HCT116 (cell line): ENCODE results near the gene ADARB2.

Experiments used
- EZH2 ChIP-seq: fragments of 200-600 bp; sonication (generic); IDR thresholded peaks from 2 replicates; pipeline ENCODE4 v1.6.1; 2017; ENCODE audit warnings: antibody characterized with exemption, mixed run types
- JUND ChIP-seq: IDR thresholded peaks from 2 replicates; pipeline ENCODE4 v1.6.1; 2012
- POLR2A ChIP-seq: IDR thresholded peaks from 2 replicates; pipeline ENCODE4 v1.7.0; 2011; ENCODE audit warnings: borderline replicate concordance; ENCODE audit not compliant: insufficient read depth, insufficient read length; ENCODE audit errors: extremely low read depth
- POLR2AphosphoS5 ChIP-seq: IDR thresholded peaks from 2 replicates; pipeline ENCODE4 v1.6.1; 2011; ENCODE audit warnings: mild to moderate bottlenecking, low read depth, low read length, moderate library complexity
- TCF7L2 ChIP-seq: IDR thresholded peaks from 2 replicates; pipeline ENCODE4 v1.7.0; 2011; ENCODE audit warnings: borderline replicate concordance, inconsistent platforms; ENCODE audit not compliant: insufficient read depth, insufficient read length; ENCODE audit errors: extremely low read depth
- YY1 ChIP-seq: IDR thresholded peaks from 2 replicates; pipeline ENCODE4 v1.6.1; 2011; ENCODE audit warnings: low read length, low read depth, moderate library complexity, mild to moderate bottlenecking; ENCODE audit not compliant: insufficient replicate concordance; ENCODE audit errors: extremely low read depth
- TF ChIP-seq, protein P1 (sequence below): IDR thresholded peaks from 2 replicates; pipeline ENCODE4 v1.6.1; 2012

DNA sequence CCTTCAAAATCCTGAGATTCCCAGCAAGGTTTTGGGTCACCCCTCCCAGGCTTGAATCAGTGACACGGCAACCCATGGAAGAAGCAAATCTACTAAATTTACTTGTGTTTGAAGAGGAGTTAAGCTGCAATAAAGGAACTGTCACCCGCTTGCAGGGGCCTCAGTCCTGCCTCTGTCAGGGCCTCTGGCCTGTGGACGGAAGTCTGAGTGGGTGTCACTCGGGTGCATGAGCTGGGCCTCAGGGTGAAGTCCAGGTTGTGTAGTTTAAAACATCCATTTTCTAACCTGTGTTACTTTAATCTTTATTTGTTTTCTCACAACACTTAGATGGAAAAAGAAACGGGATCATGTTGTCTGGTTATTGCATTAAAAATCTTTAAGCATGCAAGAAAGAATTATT, 234.9 kb downstream of the ADARB2 start:
- no peak for TF ChIP-seq EZH2
- TF ChIP-seq JUND, result no peak
- TF ChIP-seq, protein P1, sequence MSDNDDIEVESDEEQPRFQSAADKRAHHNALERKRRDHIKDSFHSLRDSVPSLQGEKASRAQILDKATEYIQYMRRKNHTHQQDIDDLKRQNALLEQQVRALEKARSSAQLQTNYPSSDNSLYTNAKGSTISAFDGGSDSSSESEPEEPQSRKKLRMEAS, result no peak
- no peak for TF ChIP-seq YY1
- no peak for TF ChIP-seq TCF7L2
- no peak for TF ChIP-seq POLR2A
- TF ChIP-seq POLR2AphosphoS5, result no peak
